Measurements from ENCODE around the gene UTS2. TPM values are rescaled to one million over a fixed set of nuclear protein-coding genes. Genes with fewer than 3 reads are reported as not detected.

UTS2 gene
- total and polyA plus RNA-seq, 2 of the 8 experiments (the other 6 are each of a cell fraction or from before 2014, with no cell fraction given): not detected

GRCh38 chr1:7884757-7885156 lies 31.9 kb upstream of the UTS2 start:
- no peaks in the 10 kb centered on the region; a peak in 1 of 4 replicates for H3K9me3 ChIP-seq (ENCODE audit: insufficient read depth in 2 of 2, low read depth in 1 of 2, low read length in 1 of 2)
- no peak overlapping the region for H3K18ac ChIP-seq (ENCODE audit: extremely low read depth, low read length)
- H2BK5ac ChIP-seq (ENCODE audit: low read depth, low read length): no peak overlapping the region
- peaks cover 0 to 3% of the 10 kb centered on the region in 2 experiments for H4K20me1 ChIP-seq (replicated peaks in 1 of 2; ENCODE audit: control insufficient read depth in 1 of 2, insufficient read depth in 2 of 2, low read length in 2 of 2)
- H2BK120ac ChIP-seq (replicated peaks; ENCODE audit: low read depth, low read length): no peak overlapping the region
- CTCF ChIA-PET (ENCODE audit: partially characterized antibody): no interaction called here
- no peaks in the 10 kb centered on the region for H3K27me3 ChIP-seq (replicated peaks in 1 of 4; ENCODE audit: control insufficient read depth in 3 of 4, extremely low read depth in 1 of 4, insufficient read depth in 3 of 4, low read length in 3 of 4)
- H3K27ac ChIP-seq (ENCODE audit: low read depth, low read length): no peak overlapping the region
- H2AFZ ChIP-seq (ENCODE audit: low read length): no peak overlapping the region
- H3K79me2 ChIP-seq (ENCODE audit: control insufficient read depth in 1 of 2, insufficient read depth in 2 of 2, low read length in 2 of 2): no peaks in the 10 kb centered on the region
- WGBS, 2 experiments (ENCODE audit: extremely low coverage in 1 of 2, insufficient coverage in 1 of 2, insufficient read length in 1 of 2, insufficient replicate concordance in 2 of 2, low coverage in 1 of 2, low lambda C conversion rate in 2 of 2, missing lambda C conversion rate in 1 of 2): 71% methylated on average over 1 of the region's 1 CpG; no CpG with 5 or more reads in 1 of the 2 experiments
- no peak for DNase-seq (ENCODE audit: low read depth in 1 of 2, low spot score in 2 of 2)
- no peak overlapping the region for H2BK20ac ChIP-seq (ENCODE audit: low read length)
- H2BK15ac ChIP-seq (ENCODE audit: low read length): no peak overlapping the region
- H3K23ac ChIP-seq (ENCODE audit: insufficient read length): no peak overlapping the region
- no peak overlapping the region for H3K4ac ChIP-seq (replicated peaks; ENCODE audit: insufficient read length, low read depth, low read length)
- H3K23me2 ChIP-seq (ENCODE audit: low read depth, low read length): peaks cover 6% of the 10 kb centered on the region; the same call in 1 of the 2 replicates
- H2AK5ac ChIP-seq (ENCODE audit: low read depth, low read length): no peak overlapping the region
- peak overlapping the region; percentile 77 for H3K56ac ChIP-seq (replicated peaks; ENCODE audit: insufficient read length, low read depth, low read length)
- no peak overlapping the region for H4K8ac ChIP-seq (ENCODE audit: extremely low read depth, insufficient read depth, low read length)
- POLR2A ChIA-PET (ENCODE audit: partially characterized antibody): no interaction called here
- H2BK12ac ChIP-seq (ENCODE audit: low read depth, low read length): no peak overlapping the region
- FAIRE-seq: no peak
- TF ChIP-seq JUND (IDR thresholded peaks at IDR 0.05; ENCODE audit: low read length): no peak
- no peak for TF ChIP-seq RAD21 (IDR thresholded peaks at IDR 0.05 in 1 of 2, conservative IDR thresholded peaks at IDR 0.05 in 1 of 2; ENCODE audit: low read depth in 2 of 2, low read length in 2 of 2)
- no peak for TF ChIP-seq KDM1A (IDR thresholded peaks at IDR 0.05; ENCODE audit: borderline replicate concordance, low read length)
- TF ChIP-seq EP300 (IDR thresholded peaks at IDR 0.05; ENCODE audit: borderline replicate concordance in 1 of 2, low read depth in 2 of 2, low read length in 2 of 2): no peak
- no peak for TF ChIP-seq HDAC2 (IDR thresholded peaks at IDR 0.05; ENCODE audit: borderline replicate concordance in 1 of 2, low read depth in 2 of 2, low read length in 2 of 2)
- TF ChIP-seq HDAC6 (IDR thresholded peaks at IDR 0.05; ENCODE audit: low read depth, low read length): no peak
- TF ChIP-seq FOSL1 (IDR thresholded peaks at IDR 0.05; ENCODE audit: insufficient read depth, low read depth, low read length): no peak
- TF ChIP-seq USF2 (IDR thresholded peaks at IDR 0.05; ENCODE audit: low read length): no peak
- TF ChIP-seq NANOG (IDR thresholded peaks at IDR 0.05; ENCODE audit: insufficient read depth, low read depth, low read length, poor library complexity, severe bottlenecking): no peak
- H3K36me3 ChIP-seq (ENCODE audit: control insufficient read depth in 2 of 4, insufficient read depth in 4 of 4, low read length in 3 of 4): no peaks in the 10 kb centered on the region
- H3K4me2 ChIP-seq (ENCODE audit: insufficient read depth in 1 of 2, low read depth in 2 of 2, low read length in 2 of 2): peak overlapping the region in 1 of 2 experiments; percentile 11; a peak in 1 of 4 replicates
- no peaks in the 10 kb centered on the region for H3K79me1 ChIP-seq (ENCODE audit: low read depth, low read length)
- no peak overlapping the region for H4K91ac ChIP-seq (replicated peaks; ENCODE audit: insufficient read length, low read length)
- H3K4me1 ChIP-seq (replicated peaks in 1 of 4; ENCODE audit: control insufficient read depth in 3 of 4, insufficient read depth in 4 of 4, low read length in 3 of 4): peaks cover 0 to 3% (median 0%) of the 10 kb centered on the region in 4 experiments; a peak in 2 of 7 replicates
- H3K9ac ChIP-seq (replicated peaks in 1 of 4; ENCODE audit: extremely low read depth in 1 of 4, low read depth in 3 of 4, low read length in 3 of 4): no peak overlapping the region
- no peak overlapping the region for H3K14ac ChIP-seq (ENCODE audit: insufficient read length)
- no peak overlapping the region for H3K4me3 ChIP-seq (ENCODE audit: extremely low read depth in 1 of 4, insufficient read depth in 2 of 4, low read depth in 3 of 4, low read length in 4 of 4)
- no peak overlapping the region for H4K5ac ChIP-seq (ENCODE audit: insufficient read length, low read depth, low read length)
